Islet precursor cell (in vitro differentiated cells): ENCODE data around the gene SPRY1.

Experiments used
- DNase-seq: peaks from one replicate; pipeline ENCODE4 v3.0.0-alpha.2; 2018

Gene SPRY1

GRCh38 chr4:123396307-123397143 lies at the start of gene SPRY1:
Gene SPRY1, plus strand, starts transcription at chr4:123396795. Its CDS starts 4,797 bp downstream, at chr4:123401592.
- DNase-seq: peak; percentile 96

GRCh38 chr4:123346951-123347350 lies 49.6 kb upstream of the SPRY1 start:
- no peak for DNase-seq

GRCh38 chr4:123348946-123349345 lies 47.6 kb upstream of the SPRY1 start:
- no peak for DNase-seq

GRCh38 chr4:123349421-123350190 lies 47.0 kb upstream of the SPRY1 start:
- DNase-seq: no peak

- peak; percentile 58 for DNase-seq
Measured at GRCh38 chr4:123350191-123350544, 46.4 kb upstream of the SPRY1 start.

GRCh38 chr4:123350726-123351125 lies 45.9 kb upstream of the SPRY1 start:
- DNase-seq: no peak

- DNase-seq: no peak
Measured at GRCh38 chr4:123351713-123352112, 44.9 kb upstream of the SPRY1 start.

- DNase-seq: no peak
Measured at GRCh38 chr4:123352240-123352945, 44.2 kb upstream of the SPRY1 start.

- no peak for DNase-seq
Measured at GRCh38 chr4:123352966-123353365, 43.6 kb upstream of the SPRY1 start.

- DNase-seq: no peak
Measured at GRCh38 chr4:123353656-123354055, 42.9 kb upstream of the SPRY1 start.

GRCh38 chr4:123354701-123355100 lies 41.9 kb upstream of the SPRY1 start:
- no peak for DNase-seq

GRCh38 chr4:123356921-123357320 lies 39.7 kb upstream of the SPRY1 start:
- no peak for DNase-seq

GRCh38 chr4:123359449-123360315 lies 36.9 kb upstream of the SPRY1 start:
- no peak for DNase-seq

- no peak for DNase-seq
Measured at GRCh38 chr4:123361195-123361861, 35.3 kb upstream of the SPRY1 start.

GRCh38 chr4:123362103-123362502 lies 34.5 kb upstream of the SPRY1 start:
- no peak for DNase-seq

GRCh38 chr4:123363729-123364128 lies 32.9 kb upstream of the SPRY1 start:
- DNase-seq: no peak

- DNase-seq: no peak
Measured at GRCh38 chr4:123364906-123365305, 31.7 kb upstream of the SPRY1 start.

- DNase-seq: no peak
Measured at GRCh38 chr4:123365412-123365811, 31.2 kb upstream of the SPRY1 start.

GRCh38 chr4:123366144-123366748 lies 30.3 kb upstream of the SPRY1 start:
- DNase-seq: no peak

- DNase-seq: no peak
Measured at GRCh38 chr4:123378794-123379193, 17.8 kb upstream of the SPRY1 start.

GRCh38 chr4:123379392-123379791 lies 17.2 kb upstream of the SPRY1 start:
- DNase-seq: no peak
